ENCODE measurements around the gene SOBP.
"Not testable (repeated sequence)": the region's sequence is repeated elsewhere in the genome, so short reads cannot be mapped to it uniquely, and the experiment has no call there.

Gene SOBP

DNA sequence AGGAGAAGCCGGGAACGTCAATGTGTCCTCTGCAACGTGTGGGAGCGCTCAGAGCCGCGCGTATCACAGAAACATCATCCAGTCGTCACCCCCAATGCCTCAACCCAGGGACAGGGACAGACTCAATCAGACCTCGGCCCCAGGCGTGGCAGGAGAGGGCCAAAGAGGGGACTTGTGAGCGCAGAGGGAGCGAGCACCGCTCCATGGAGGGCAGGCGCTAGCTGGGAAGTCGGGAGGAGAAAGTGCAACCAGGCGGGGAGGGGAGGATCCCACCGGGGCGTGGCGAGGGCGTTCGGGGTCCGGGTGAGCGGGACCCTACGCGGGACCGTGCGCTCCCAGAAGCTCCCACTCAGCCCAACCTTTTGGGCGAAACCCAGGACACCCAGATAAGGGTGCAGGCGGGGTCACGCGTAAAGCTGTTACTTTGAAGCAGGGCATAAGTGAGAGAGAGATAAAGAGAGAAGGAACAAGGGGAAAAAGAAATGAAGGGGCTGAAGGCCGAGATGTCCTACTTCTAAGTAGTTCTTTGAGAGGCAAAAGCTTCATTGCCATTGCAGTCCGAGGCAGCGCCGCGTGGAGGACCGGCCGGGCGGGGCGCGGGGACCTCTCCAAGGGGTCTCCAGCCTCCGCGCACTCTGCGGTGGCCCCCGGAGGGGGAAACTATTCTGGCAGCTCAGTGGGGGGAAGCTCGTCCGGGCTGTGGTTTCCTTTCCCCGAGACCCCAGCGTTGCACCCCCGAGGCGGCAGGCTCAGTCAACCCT lies 862 bp upstream of the SOBP start:
- DNase-seq (ENCODE audit: low read depth), result no peak

DNA sequence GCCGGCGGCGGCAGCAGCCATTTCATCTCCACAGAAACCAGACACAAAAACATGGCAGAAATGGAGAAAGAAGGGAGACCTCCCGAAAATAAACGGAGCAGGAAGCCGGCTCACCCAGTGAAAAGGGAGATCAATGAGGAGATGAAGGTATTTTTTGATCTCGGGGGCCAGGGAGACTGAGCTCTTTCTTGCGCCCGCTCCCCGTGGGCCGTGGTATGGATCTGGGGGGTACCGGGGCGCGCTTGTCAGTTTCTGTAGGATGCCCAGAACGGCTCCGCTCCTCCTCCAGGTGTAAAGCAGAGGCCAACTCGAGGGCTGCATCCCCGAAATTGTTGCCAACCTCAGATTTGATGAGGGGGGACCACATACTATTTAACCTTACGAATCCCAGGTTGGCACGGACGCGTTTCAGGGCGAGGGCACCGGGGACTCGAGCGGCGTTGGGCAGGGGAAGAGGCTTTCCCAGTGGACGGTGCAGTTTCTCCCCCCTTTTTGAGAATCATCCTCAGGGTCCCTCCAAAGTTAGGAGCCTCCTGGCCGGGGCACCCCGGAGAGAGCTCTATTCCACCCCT lies 735 bp downstream of the SOBP start:
- no peak for DNase-seq (ENCODE audit: low read depth)

DNA sequence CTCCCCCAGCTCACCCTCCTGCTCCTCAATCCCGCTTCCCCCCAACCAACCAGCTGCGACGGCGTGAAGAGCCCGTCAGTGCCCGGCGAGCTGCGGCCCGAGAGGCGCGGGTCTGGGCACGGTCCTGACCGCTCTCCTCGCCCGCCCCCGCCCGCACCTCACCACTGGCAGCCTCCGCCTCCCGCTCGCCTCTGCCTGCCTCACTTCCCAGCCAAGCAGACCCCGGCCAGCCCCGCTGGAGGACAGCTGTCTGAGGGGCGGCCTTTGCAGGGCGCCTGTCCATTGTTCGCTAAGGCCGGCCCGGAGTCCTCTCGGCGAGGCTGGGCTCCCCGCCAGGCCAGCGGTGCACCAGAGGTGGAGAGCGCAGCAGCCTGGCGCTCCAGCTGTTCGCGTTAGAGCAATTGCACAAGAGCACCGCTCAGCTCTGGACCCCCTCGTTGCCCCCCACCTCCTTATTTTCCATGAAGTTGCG lies 1.3 kb downstream of the SOBP start:
- no peak for DNase-seq (ENCODE audit: low read depth)

DNA sequence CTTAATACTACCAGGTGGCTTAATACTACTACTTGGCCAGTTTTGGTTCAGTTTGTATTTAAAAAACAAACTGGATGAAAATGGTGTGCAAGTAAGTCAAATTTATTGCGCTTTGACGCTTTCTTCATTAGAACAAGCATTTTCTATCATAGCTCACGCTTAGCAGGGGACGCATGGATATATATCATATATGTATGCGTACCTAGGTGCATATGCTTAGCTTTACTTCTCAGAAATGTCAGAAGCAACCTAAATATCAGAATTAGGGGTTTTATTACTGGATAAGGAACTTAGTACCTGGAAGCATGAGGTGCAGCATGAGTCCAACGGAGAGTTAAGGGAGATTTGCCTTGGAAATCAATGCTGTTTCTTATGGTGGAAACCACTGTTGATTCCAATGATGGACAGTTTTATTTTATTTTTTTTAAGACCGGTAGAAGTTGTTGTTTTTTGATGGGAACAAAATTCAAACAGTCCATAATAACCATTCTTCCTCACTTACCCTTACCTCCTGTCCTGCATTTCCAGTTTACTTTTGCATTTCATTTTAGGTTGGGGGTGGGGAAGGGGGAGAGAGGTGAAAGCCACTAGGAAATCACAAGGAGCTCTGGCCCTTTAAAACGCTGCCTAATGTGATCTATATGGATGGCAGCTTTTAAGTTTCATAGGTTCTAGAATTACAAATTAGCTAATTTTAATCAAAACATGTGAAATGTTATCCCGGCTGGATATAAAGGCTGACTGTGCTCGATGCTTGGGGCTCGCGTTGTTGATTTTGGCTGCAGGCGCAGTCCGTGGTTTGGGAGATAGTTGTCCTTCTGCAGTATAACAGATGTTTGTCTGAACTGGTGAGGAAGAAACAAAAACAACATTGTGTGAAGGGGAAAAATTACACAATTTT lies 2.1 kb downstream of the SOBP start:
- no peak for DNase-seq (ENCODE audit: low read depth)

DNA sequence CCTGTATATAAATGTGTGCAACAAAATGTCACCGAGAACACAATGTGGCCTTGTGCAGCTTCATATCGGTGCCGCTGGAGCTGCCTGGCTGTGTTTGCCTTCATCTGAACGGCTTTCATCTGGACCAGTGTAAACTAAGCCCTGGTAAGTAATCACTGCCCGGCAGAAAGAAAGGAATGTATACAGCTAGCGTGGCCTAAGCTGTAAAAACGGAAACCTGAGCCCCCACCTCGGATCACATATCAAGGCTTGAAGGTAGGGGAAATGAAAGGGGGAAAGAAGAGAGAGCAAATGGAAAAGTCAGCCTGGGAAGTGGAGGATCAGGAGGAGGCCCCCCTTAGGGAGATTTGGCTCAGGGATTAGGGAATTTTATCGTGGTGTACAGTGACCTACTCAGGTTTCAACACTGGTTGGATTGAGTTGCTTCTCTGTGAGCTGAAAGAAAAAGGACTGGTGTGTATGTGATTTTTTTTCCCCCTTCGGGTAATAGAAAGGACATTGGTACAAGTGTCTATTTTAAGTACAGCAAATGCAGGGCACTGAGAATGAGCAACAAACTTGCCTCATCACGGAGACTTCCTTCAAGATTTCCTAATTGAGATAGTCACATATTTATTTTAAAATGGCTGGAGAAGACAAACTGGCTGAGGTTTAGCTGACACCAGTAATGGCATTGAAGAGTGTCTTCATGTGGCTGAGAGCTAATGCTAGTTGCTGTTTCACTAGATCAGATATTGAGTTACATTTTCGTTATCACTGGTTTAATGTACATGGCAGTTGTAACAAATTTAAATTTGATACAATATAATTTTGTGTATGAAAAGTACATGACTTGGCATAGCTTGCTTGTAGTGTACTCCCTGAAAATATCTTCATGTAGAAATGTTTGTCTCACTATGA lies 3.5 kb downstream of the SOBP start:
- DNase-seq (ENCODE audit: low read depth), result no peak

DNA sequence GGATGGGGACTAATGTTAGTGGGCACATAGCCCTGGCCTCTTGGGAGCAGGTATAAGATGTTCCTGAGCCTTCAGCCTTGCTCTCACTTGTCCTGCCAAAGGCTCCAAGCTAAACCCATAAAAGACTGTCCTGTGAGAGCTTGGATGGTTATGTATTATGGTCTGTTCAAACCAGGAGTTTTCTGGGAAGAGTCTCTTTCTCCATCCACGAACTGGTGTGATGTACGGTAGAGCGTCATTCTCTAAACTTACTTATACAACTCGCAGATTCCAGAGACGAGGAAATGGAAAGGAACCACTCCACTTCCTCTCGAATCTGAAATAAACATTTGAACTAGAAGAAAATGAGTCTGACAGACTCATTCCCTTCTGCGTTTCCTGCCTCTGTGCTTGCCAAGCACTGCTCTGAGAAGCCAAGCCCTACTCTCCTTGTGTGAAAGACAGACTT lies 5.3 kb downstream of the SOBP start:
- no peak for DNase-seq (ENCODE audit: low read depth)

DNA sequence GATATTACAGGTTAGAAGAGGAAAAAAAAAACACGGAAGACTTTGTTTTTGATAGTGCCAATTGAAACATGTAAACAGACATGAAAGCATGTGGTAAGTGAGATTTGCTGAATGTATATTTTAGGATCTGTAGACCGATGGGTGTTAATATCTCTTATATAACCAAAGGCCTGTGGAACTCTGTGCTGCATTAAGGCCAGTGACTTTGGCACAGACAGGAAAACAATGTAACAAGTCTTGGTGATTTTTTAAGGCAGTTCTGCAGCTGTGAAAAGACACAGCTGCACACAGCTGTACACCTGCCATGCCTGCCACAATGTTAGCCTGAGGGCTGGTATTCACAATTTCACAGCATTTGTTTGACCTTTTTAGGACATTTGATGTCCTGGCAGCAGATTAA lies 6.1 kb downstream of the SOBP start:
- DNase-seq (ENCODE audit: low read depth), result no peak

DNA sequence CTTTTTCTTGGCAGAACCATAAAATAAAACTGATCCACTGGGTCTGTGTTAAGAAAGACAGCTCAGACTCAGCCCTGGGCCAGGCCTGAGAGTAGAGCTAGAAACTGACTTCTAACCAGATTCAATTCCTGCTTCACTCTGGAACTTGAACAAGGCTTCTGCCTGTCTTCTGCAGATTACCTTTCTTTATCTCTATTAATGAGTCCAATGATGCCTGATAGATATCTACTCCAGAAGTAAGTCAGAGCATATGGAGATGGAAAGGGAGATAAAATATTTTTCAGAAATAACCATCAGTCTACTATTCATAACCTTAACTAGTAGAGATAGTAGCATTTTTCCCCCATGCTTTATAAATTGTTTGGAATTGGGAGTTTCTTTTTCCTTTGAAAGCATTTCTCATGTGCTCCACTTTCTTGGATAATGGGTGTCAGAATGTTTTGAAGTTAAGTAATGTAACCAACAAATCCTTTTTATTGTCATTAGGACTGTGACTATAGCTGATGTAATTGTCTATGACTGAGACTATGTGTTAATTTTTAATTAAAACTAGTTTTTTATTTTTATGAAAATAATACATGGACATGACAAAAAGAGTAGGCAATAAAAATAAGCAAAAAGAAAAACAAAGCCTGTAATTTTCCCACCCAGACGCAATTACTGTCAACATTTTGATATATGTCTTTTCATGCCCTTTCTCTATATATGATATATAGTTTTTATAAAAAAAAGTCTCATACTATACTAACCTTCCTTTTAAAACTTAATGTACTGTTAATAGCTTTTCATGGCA lies 7.2 kb downstream of the SOBP start:
- no peak for DNase-seq (ENCODE audit: low read depth)

DNA sequence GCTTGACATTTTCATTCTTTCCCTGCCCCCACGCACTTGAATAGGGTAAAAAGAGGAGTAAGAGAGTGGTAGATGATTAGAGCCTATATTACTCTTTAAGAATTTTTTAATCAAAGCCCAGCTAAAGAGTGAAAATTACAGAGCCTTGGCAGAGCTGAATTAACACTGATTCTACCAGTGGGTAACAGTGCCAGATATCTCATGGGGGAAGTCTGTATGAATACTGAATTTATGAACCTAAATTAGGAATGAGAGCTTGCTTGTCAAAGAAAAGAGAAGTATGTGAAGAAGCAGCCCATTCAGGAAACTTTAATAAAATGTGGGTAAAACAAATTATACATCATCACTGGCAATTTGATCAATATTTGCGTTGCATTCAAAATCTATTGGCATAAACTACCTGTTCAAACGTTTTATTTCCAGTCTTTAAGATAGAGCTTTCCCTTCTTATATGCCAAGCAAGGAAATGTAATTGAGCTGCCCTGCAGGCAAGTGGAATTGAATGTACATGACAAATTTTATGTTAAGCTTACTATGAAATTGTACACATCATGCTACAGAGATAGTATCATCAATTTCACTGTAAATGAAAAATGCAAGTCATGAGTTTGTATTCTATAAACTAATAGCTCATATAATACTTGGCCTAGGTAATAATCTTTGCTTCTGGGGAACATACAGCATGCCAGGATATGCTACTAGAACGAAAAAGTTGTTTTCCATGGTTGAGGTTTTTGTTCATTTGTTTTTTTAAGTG lies 14.5 kb downstream of the SOBP start:
- no peak for DNase-seq (ENCODE audit: low read depth)

DNA sequence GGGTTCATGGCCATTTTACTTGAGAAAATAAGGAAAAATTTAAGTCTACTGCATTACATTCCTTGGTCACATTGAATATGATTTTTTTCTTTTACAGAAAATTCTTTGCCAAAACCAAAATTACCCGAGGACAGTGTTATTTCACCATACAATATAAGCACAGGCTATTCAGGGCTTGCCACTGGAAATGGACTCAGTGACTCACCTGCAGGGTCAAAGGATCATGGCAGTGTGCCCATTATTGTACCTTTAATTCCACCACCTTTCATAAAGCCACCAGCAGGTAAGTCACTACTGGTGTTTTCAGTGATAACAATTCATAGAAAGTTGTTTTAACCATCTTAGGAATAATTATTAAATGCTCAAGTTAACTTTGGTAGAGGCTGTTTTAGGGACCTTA lies 16.2 kb downstream of the SOBP start:
- no peak for DNase-seq (ENCODE audit: low read depth)

DNA sequence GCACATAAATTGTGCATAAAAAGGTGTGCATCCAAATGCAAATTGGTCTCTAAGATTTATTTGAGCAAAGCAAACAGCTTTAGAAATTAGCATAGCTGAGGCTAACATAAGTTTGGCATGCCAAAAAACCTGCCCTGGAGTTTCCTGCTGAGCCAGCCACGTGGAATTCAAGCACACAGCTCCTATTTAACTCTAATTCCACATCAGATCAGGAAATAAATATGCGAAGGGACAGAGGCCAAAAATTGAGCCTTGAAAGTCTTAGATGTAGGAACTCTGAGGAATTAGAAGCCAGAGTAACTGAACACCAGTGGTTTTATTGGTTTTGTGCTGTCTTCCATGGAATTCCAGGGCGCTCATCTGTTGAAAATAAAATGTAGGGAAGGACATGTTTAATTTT lies 19.6 kb downstream of the SOBP start:
- no peak for DNase-seq (ENCODE audit: low read depth)

DNA sequence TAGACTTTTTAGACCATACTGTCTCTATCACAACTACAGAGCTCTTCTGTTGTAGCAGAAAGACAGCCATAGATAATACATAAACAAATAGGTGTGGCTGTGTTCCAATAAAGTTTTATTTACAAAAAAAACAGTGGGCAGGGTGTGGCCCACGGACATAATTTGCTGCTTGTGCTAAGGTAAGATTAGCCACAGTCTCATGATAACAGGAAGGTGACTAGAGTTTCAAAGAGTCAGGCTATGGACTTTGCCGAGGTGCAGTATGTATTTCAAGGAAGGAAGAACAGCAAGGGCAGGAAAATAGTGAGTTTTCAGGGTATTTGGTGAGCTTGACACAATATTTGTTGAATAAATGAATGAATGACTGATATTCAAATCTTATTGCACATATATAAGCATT lies 20.2 kb downstream of the SOBP start:
- DNase-seq (ENCODE audit: low read depth), result no peak

DNA sequence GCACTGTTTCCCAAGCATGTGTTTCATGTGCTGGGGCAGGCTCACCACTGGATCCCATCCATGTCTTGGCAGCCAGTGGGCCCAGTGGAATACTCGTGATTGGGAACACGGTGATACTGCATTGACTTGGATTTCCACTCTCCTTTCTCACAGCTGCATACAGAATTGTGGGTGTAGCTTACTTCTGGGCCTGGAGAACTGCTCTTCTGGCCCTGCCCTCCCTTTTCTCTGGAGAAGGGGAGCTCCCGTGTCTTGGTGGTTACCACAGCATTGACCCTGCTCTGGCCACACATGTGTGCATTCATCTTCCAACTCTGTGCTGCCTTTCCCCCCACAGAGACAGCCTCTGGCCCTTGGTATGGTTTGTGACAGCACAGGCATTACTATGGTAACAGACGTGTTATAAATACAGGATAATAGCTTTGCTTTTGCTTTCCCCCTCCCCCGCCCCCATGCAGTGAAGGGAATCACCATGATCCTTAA lies 21.6 kb downstream of the SOBP start:
- DNase-seq (ENCODE audit: low read depth), result no peak

DNA sequence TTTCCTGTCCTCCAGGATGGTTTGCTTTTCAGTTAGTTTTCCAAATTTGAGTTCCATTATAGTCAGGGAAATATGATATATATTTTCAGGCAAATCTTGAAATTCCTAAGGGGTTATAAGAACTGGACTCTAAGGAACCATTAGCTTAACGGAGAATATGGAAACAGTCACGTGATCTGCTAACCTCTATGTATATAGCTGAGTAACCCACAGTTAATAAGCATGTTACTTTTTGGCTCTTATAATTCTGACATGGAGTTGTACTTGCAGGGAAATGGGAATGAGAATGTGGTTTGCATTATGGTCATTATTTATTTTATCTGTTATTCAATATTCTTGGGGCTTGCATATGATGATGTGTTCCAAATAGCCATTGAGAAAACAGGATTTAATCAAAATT lies 23.3 kb downstream of the SOBP start:
- no peak for DNase-seq (ENCODE audit: low read depth)

DNA sequence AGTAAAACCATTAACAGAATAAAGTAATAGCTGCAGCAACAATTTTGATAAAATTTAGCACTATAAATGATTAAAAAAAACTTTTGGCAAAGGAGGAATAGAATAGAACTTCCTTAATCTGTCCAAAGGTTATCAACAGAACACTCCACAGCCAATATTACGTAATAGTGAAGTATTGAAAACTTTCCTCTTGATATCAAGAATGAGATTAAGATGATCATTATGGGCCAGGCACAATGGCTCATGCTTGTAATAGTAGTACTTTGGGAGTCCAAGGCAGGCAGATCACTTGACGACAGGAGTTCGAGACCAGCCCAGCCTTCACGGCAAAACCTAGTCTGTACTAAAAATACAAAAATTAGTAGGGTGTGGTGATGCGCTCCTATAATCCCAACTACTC lies 26.0 kb downstream of the SOBP start:
- no peak for DNase-seq (ENCODE audit: low read depth)

DNA sequence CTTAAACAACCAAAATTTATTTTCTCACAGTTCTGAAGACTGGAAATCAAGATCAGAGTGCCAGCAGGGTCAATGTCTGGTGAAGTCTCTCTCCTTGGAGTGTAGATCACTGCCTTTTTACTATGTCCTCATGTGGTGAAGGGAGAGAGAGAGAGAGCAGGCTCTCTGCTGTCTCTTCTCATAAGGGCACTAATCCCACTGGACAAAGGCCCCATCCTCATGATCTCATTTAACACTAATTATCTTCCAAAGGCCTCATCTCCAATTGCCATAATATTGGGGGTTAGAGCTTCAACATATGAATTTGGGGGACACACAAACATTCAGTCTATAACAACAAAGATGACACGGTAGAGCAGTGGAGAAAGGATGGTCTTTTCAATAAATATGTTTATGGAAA lies 27.4 kb downstream of the SOBP start:
- DNase-seq (ENCODE audit: low read depth), result no peak

DNA sequence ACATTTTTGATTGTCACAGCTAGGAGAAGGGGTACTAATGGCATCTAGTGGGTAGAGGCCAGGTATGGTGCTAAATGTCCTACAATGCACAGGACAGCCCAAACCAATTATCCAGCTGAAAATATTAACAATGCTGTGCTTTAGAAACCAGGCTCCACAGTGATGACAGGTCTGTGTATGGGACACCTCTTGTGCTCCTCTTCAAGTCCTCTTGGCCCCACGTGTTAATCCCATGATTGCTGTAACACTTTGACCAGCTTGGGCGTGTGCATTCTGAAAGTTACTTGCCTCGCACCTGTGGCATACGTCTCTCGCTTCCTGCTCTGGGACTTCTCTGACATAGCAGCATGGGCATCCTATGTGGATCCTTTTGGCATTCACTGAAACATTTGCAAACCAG lies 29.3 kb downstream of the SOBP start:
- not testable (repeated sequence) for DNase-seq (ENCODE audit: low read depth)

DNA sequence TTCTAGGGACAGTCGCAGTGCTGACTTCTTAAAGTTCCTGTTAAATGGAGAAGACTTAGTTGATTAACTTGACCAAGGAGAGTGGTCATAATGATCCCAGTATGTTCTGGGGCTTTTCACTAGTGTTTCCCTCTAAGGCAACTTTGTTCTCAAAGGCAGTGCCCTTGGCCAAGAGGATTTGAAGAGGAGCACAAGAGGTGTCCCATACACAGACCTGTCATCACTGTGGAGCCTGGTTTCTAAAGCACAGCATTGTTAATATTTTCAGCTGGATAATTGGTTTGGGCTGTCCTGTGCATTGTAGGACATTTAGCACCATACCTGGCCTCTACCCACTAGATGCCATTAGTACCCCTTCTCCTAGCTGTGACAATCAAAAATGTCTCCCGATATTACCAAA lies 30.8 kb downstream of the SOBP start:
- DNase-seq (ENCODE audit: low read depth), result not testable (repeated sequence)

DNA sequence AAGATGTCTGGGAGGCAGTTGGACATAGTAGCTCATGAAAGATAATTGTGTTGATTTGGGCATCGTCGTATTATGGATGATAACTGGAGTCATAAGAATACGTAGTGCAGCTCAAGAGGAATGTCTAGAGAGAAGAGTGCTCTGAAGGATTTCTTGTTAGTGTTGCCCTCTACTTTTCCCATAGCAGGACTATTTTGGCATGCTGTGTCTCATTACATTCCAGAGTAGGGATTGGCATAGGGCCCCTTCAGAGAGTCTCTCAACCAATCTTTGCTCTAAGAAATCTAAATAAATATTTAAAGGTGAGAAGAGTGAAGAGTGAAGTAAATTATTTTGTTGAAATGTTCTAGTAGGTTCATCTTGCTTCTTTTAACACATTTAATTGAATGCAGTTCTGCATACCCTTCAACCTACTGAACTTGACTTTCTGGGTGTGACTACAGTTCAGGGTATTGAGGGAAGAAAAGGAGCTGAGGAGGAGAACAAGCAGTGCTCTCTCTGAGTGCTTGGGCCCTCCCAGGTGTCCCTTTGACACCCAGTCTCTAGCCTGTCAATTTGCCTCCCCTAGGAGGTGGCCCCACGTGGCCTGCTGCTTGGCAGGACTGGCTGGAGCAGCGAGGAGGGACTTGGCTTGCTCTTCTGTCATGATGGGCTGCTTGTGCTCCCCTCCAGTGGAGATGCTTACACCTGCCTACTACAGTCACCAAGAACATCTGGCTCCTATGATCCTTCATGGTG lies 33.3 kb downstream of the SOBP start:
- DNase-seq (ENCODE audit: low read depth), result no peak

Data from T follicular helper cell (primary cell).